Measurements from ENCODE around the gene GSAP. TPM values are rescaled to one million over a fixed set of nuclear protein-coding genes. Genes with fewer than 3 reads are reported as not detected.
"Not testable (repeated sequence)": the region's sequence is repeated elsewhere in the genome, so short reads cannot be mapped to it uniquely, and the experiment has no call there.

GSAP gene
- total and polyA plus RNA-seq, 2 donors (not counting 3 experiments of a cell fraction or from before 2014, with no cell fraction given): 2.3 to 5.8 TPM

GRCh38 chr7:77464589-77464988 is 48.4 kb upstream of the GSAP start:
- Histone ChIP-seq H3K4me3 (replicated peaks in 1 of 3; ENCODE audit: insufficient read depth in 1 of 3, low read depth in 1 of 3, low read length in 3 of 3) (no peak overlapping the region), H3K27ac (ENCODE audit: insufficient read depth, low read depth, low read length) (no peak overlapping the region), H3K4me1 (ENCODE audit: control insufficient read depth, extremely low read depth, insufficient read depth, low read length) (no peaks in the 10 kb centered on the region), H2AFZ (ENCODE audit: low read depth, low read length) (no peak overlapping the region), H3K9me3 (replicated peaks; ENCODE audit: control insufficient read depth, insufficient read depth, low read length) (no peaks in the 10 kb centered on the region), H3K36me3 (ENCODE audit: control insufficient read depth in 2 of 2, extremely low read depth in 1 of 2, insufficient read depth in 2 of 2, low read length in 2 of 2) (no peaks in the 10 kb centered on the region), H3K9ac (replicated peaks; ENCODE audit: extremely low read depth, insufficient read depth, low read length) (no peak overlapping the region), H3K4me2 (ENCODE audit: insufficient read depth, low read length) (no peak overlapping the region), H3K79me2 (ENCODE audit: control insufficient read depth, insufficient read depth, low read length) (no peaks in the 10 kb centered on the region), H4K20me1 (replicated peaks; ENCODE audit: control insufficient read depth, extremely low read depth, insufficient read depth, low read length) (no peaks in the 10 kb centered on the region), H3K9me1 (replicated peaks; ENCODE audit: control insufficient read depth, extremely low read depth, insufficient read depth, low read length) (no peaks in the 10 kb centered on the region), H3K27me3 (ENCODE audit: control insufficient read depth in 2 of 2, insufficient read depth in 2 of 2, low read length in 2 of 2) (no peaks in the 10 kb centered on the region)
- dilution Hi-C loops (cut with MboI; ENCODE audit: extremely low pct_ligation_motif_present, low sequenced_read_pairs): no loop called here
- BruUV-seq (replicated peaks): no TSS peak
- no peak for FAIRE-seq
- TF ChIP-seq JUN (IDR thresholded peaks at IDR 0.05; ENCODE audit: borderline replicate concordance, insufficient read depth, insufficient read length, low read depth) (no peak), GATA2 (IDR thresholded peaks at IDR 0.05; ENCODE audit: insufficient read depth, insufficient read length, low read depth, low read length) (no peak), MYC (IDR thresholded peaks at IDR 0.05; ENCODE audit: low read depth, low read length) (no peak), EZH2 (IDR thresholded peaks at IDR 0.05; ENCODE audit: borderline replicate concordance, low read depth, low read length, severe bottlenecking) (no peak)
- ChIA-PET CTCF (no interaction called here), POLR2A (no interaction called here)
- DNase-seq (ENCODE audit: low read depth, low spot score): no peak
- intact Hi-C loops (cut with micrococcal nuclease): no loop called here

GRCh38 chr7:77463632-77464031 is 47.5 kb upstream of the GSAP start:
- H3K4me3 ChIP-seq (replicated peaks in 1 of 3; ENCODE audit: insufficient read depth in 1 of 3, low read depth in 1 of 3, low read length in 3 of 3); BruUV-seq (replicated peaks): not testable (repeated sequence)

More at GRCh38 chr7:77463632-77464031, 47.5 kb upstream of the GSAP start:
- CTCF ChIA-PET; H3K4me1 ChIP-seq (ENCODE audit: control insufficient read depth, extremely low read depth, insufficient read depth, low read length); H3K27me3 ChIP-seq (ENCODE audit: control insufficient read depth in 2 of 2, insufficient read depth in 2 of 2, low read length in 2 of 2); H3K9me1 ChIP-seq (replicated peaks; ENCODE audit: control insufficient read depth, extremely low read depth, insufficient read depth, low read length); H2AFZ ChIP-seq (ENCODE audit: low read depth, low read length); FAIRE-seq; intact Hi-C loops (cut with micrococcal nuclease); H3K27ac ChIP-seq (ENCODE audit: insufficient read depth, low read depth, low read length); H3K9me3 ChIP-seq (replicated peaks; ENCODE audit: control insufficient read depth, insufficient read depth, low read length); H3K36me3 ChIP-seq (ENCODE audit: control insufficient read depth in 2 of 2, extremely low read depth in 1 of 2, insufficient read depth in 2 of 2, low read length in 2 of 2); DNase-seq (ENCODE audit: low read depth, low spot score); H3K79me2 ChIP-seq (ENCODE audit: control insufficient read depth, insufficient read depth, low read length); POLR2A ChIA-PET; H4K20me1 ChIP-seq (replicated peaks; ENCODE audit: control insufficient read depth, extremely low read depth, insufficient read depth, low read length); H3K9ac ChIP-seq (replicated peaks; ENCODE audit: extremely low read depth, insufficient read depth, low read length); dilution Hi-C loops (cut with MboI; ENCODE audit: extremely low pct_ligation_motif_present, low sequenced_read_pairs); H3K4me2 ChIP-seq (ENCODE audit: insufficient read depth, low read length): not testable (repeated sequence)

All from endothelial cell of umbilical vein (primary cell).